ENCODE results near the gene TMOD3.

- TF ChIP-seq CTCF (IDR thresholded peaks at IDR 0.05; ENCODE audit: extremely low read depth in 1 of 2, insufficient read depth in 1 of 2, low read depth in 1 of 2, low read length in 2 of 2) (peak; percentile 44 to 48), EZH2 (IDR thresholded peaks at IDR 0.05; ENCODE audit: borderline replicate concordance, low read depth, low read length, severe bottlenecking) (no peak), POLR2AphosphoS5 (IDR thresholded peaks at IDR 0.05; ENCODE audit: insufficient read depth, low read depth, low read length) (no peak), MYC (IDR thresholded peaks at IDR 0.05; ENCODE audit: low read depth, low read length) (no peak), POLR2A (IDR thresholded peaks at IDR 0.05; ENCODE audit: low read depth, low read length) (no peak), GATA2 (IDR thresholded peaks at IDR 0.05; ENCODE audit: insufficient read depth, insufficient read length, low read depth, low read length) (no peak), JUN (IDR thresholded peaks at IDR 0.05; ENCODE audit: borderline replicate concordance, insufficient read depth, insufficient read length, low read depth) (no peak), FOS (IDR thresholded peaks at IDR 0.05; ENCODE audit: borderline replicate concordance, insufficient read depth, low read length) (no peak)
Measured at GRCh38 chr15:51888593-51889195, 59.2 kb downstream of the TMOD3 start.
